Esophagus squamous epithelium (tissue), 4 donors: ENCODE measurements around the gene NUDCD2.

ENCODE experiments used
- POLR2A ChIP-seq, 4 donors: fragments of 450-650 bp; IDR thresholded peaks; one replicate each; pipeline ENCODE4 v1.6.1; 2017; ENCODE audit warnings: antibody characterized with exemption in 4 of 4, mild to moderate bottlenecking in 4 of 4, moderate library complexity in 3 of 4
- TF ChIP-seq, protein P1 (sequence below), 6 experiments: fragments of 450-650 bp in 4 of 6; fragments of 200-600 bp in 2 of 6; sonication (generic) in 2 of 6; IDR thresholded peaks; one replicate each; pipeline ENCODE4 v1.5.1; 2016 to 2019; ENCODE audit warnings: antibody characterized with exemption in 6 of 6, mild to moderate bottlenecking in 4 of 6, moderate library complexity in 4 of 6

DNA sequence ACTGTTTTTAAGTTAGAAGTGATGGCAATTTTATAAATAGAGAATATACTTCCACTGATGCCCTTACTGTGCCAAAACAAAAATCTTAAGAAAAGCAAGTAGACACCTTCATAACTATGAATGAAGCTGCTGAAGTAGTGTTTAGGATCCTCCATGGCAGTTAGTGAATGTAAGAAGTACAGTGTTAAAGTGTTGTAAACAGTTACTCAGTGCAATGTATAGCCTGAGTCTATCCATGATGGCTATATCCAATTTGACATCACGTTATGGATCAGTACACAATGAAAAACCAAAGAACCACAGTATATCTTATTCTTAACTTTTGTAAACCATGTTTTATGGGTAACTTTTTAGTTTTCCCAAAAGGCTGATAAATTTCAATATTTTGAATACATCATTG is 15.4 kb downstream of the NUDCD2 start:
- no peak for TF ChIP-seq POLR2A (IDR thresholded peaks at IDR 0.05)
- TF ChIP-seq, protein P1, sequence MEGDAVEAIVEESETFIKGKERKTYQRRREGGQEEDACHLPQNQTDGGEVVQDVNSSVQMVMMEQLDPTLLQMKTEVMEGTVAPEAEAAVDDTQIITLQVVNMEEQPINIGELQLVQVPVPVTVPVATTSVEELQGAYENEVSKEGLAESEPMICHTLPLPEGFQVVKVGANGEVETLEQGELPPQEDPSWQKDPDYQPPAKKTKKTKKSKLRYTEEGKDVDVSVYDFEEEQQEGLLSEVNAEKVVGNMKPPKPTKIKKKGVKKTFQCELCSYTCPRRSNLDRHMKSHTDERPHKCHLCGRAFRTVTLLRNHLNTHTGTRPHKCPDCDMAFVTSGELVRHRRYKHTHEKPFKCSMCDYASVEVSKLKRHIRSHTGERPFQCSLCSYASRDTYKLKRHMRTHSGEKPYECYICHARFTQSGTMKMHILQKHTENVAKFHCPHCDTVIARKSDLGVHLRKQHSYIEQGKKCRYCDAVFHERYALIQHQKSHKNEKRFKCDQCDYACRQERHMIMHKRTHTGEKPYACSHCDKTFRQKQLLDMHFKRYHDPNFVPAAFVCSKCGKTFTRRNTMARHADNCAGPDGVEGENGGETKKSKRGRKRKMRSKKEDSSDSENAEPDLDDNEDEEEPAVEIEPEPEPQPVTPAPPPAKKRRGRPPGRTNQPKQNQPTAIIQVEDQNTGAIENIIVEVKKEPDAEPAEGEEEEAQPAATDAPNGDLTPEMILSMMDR (IDR thresholded peaks at IDR 0.05) = no peak
